Amniotic stem cell (primary cell): ENCODE measurements around the gene FOXJ2.
"Not testable (repeated sequence)": the region's sequence is repeated elsewhere in the genome, so short reads cannot be mapped to it uniquely, and the experiment has no call there.

Experiments
- DNase-seq: peaks from one replicate; lab custom pipeline; 2025; lab: John Stamatoyannopoulos, UW

The FOXJ2 gene

DNA sequence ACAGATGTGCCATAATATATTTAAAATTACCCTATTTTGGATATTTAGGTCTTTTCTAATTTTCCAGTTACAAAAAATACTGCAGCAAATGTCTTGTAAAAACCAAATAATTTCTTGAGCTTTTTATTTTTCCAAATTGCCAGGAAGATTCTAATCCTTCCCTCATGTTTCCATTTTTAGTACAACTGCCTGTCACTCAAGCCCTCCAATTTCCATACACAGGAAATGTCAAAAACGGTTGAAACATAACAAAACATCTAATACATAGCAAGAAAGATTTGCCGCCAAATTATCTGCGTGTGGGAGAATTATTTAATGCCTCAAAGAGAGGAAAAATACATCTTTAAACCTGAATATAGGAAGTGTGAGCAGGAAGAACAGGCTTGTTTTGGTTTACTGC, 2.3 kb upstream of the FOXJ2 start:
- DNase-seq: no peak

DNA sequence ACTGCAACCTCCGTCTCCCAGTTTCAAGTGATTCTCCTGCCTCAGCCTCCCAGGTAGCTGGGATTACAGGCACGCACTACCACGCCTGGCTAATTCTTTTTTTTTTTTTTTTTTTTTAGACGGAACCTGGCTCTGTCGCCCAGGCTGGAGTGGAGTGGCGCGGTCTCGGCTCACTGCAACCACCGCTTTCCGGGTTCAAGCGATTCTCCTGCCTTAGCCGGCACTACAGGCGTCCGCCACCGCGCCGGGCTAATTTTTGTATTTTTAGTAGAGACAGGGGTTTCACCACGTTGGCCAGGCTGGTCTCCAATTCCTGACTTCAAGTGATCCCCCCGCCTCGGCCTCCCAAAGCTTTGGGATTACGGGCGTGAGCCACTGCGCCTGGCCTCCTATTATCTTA, 1.5 kb upstream of the FOXJ2 start:
- DNase-seq: not testable (repeated sequence)

DNA sequence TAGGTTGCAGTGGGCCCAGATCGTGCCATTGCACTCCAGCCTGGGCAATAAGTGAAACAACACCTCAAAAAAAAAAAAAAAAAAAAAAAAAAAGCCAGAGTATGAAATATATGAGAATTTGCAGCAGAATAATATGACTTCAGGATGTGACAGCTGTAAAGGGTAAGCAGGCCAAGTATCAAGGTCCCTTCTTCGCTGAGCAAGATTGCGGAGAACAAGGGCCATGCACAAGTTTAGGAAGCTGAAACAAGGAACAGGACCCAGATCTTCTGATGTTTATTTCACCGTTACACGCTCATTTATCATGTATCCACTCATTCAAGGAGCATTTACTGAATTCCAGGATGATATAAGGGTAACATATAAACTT, 659 bp upstream of the FOXJ2 start:
- no peak for DNase-seq

DNA sequence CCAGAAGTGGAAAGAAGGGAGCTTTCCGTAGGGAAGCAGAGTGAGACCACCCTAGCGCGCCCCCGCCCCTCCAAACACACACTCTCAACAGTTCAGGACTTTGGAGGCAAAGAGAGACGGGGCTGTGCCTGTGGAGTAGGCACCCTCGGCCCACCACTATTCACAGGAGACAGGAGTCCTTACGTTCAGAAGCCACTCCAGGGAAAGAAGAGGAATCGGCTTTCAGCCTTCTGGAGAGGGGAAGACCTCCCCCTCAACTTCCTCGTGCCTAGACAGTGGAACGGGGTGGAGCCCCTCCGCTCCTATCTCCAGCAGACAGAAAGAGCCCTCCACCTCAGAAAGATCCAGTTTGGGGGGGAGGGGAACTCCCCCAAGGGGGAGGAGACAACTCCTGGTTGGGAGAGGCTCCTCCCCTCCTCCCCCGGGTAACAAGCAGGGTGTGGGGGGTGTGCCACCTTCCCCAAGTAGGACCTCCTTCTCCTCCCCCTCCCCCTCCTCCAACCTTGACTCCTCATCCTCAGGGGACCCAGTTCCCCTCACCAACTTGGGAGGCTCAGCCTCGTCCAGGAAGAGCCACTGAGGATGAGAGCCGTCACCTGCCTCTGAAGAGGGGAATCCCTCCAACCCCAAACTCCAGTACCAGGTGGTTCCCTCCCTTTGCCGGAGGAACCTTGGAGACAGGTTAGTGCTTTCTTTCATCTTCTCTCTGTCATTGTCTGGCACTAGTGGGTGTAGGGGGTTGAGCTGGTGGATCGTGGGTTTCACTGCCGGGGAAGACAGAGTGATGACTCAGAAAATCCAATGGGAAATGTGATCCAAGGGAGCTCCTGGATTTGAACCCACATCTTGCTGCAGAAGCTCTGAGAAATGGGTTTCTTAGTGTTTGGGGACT, 883 bp downstream of the FOXJ2 start:
- DNase-seq: no peak

DNA sequence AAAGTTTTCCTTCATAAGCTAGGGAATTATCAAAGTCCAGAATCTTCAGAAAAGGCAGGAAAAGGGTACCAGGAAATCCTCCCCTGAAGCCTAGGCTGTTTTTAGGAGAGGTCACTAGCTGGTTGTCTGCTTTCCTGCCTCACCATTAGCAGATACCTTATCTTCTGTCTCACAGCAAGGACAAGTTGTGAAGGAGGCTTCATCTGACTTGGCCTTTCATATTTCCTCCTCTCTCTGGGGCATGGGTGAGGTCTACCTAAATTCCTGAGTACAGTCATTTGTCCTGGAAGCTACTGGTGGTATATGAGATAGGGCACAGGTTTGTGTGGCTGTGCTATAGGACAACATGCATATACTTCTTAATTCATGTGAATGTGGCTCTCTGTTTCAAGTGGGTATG, 2.3 kb downstream of the FOXJ2 start:
- no peak for DNase-seq

DNA sequence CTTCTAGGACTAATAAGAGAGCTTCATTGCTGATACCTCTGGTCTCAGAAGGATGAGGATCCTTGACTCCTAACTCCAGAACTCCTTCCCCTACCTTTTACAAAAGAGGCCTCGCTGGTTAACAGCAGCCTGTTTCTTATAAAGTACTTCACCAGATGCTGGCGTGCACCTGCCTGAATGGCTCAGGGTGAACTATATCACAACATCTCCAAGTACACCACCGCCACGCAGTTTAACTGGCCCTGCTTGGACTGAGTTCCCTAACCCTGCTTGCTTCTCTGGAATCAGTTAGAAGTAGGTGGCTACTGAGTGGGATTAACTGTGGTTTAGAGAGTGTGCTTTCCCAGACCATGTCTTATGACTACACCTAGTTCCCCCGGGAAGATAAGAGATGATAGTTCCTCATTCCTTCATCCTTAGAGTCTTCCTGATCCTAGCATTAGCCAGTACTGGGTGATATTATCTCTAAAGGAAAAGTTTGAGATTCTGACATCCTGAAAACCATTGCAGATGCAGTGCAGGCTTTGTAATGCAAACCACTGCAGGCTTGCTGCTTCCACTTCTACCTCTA, 3.0 kb downstream of the FOXJ2 start:
- DNase-seq: no peak

DNA sequence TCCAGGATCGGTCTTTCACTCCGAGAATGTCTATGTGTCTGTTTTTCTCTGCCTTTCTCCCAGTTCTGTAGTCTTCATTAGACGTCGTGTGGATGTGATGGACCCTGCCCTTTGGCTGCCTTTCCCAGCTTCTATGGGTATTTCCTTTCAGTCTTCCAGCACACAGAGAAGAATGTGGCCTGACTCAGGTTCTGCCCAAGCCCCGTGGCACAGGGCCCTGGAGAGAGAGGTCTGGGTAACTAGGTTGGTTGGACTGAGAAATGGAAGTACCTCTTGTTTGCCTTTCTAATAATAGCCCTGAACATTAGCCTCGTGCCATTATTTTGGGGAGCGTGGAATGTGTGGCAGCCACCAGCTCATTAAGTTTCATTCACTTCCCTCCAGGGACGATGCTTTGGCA, 3.8 kb downstream of the FOXJ2 start:
- no peak for DNase-seq

DNA sequence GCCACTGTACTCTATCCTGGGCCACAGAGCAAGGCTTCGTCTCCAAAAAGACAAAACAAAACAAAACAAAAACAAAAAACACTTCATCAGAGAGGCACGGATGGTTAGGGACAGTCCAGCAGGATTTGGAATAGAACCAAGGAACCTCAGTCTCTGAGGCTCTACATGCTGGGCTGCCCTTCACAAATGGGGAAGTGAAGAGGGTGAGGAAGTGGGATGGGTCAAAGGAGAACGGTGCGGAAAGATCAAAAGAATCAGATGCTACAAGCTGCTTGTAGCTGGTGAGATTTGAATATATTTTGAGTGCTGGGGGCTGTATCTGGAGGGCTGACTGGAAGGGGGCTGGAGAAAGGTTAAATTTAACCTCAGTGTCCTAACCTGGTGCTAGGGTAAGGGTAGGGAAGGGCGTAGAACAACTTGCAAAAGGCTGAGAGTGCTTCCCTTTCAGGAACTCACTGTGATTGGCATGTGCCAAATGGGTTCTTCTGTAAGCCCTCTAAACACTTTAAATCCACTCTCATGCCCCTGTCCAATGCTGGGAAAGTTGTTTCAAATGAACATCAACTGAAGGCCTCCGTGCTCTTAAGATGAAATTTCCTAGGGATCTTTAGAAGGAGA, 4.6 kb downstream of the FOXJ2 start:
- DNase-seq: no peak

DNA sequence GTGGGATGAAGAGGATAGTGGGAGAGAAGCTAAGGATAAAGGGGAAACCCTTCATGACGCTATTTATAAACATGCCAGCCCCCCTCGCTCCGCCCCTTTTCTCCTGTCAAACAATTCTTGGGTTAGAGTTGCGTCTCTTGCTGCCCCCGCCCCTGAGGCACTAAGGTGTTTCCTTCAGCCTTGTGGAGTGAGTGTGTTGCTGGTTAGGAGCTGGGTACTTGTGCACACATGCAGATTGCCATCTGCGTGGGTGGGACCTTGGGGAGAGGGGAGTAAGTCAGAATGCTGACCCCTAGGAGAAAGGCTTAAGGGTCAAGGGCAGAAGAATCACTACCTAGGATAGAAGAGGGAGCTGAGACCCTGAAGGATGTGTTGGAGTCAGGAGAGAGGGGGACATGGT, 5.4 kb downstream of the FOXJ2 start:
- no peak for DNase-seq

DNA sequence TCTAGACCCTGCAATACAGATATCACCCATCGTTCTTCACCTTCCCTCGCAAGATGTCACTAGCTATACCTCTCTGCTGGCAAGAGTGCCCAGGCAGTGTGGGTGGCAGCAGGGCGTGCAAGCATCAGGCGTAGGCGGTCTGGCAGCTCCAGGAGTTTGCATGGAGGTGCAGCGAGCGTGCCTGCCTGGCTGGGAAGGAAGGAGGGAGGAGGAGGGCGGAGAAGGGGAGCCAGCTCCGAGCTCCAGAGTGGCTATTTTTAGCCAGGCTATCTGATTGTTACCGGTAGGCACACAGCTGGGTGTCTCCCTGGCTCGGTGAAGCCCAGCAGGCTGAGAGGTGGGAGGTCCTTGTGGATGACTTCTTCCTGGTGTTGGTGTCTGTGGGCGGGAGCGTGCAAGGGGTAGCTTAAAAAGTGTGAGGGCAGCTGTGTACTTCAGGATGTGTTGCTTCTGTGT, 6.2 kb downstream of the FOXJ2 start:
- DNase-seq: no peak

DNA sequence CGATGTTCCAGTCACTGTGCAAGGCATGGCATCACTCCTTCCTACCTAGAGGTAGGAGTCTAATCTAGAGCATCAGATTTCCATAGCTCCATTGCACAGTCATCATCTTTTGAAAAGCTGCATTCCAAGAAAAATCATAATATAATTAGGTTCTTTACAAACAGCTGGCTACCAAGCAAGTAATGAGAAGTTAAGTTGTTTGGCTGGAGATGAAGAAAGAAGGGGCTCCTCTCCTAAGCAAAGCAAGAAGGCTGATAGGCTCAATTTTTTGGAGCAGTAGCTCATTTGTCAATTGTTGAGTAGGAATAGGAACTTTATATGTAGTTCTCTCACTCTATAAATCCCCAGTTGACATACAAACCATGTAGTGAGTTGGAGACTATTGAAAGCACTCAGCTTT, 8.3 kb downstream of the FOXJ2 start:
- no peak for DNase-seq

DNA sequence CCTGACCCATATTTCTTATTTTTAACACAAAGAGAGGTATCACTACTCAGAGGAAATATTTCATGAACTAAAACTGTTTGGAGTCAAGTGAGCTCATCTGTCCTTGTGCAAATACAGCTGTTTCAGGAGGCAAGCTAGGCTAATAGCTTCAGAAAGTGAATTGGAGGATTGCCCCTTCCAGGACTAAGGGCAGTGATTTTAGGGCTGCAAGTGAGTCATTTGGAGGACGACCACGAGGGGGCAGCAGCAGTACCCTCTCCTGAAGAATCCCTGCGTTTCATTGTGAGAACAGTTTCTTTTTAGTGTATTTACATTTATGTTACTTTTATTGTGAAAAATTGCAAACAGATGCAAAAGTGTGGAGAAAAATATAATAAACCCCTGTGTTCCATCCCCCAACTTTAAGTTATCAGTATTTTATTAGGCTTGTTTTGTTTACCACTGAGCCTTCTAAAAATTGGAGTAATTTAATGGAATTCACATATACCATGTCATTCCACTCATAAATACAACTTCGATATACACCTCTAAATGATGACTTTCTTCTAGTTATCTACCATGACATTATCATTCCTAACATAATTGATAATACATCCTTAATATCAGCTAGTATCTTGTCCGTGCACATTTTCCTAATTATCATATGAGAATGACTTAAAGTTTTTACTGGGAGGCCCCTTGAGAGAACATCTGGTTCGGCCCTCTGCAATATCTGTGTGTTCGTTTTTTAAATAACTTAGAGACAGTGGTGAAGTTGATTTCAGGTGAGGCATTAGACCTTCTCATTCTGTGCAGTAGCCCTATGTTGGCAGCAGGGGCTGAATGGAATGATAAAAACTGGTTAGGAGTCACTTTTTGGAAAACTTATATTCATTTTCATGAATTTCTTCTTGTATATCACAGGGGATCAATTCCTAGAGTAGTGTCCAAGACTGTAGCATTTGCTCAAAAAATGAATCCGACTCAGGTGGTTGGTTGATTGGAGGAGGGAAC, 13.7 kb downstream of the FOXJ2 start:
- DNase-seq: peak; percentile 28

DNA sequence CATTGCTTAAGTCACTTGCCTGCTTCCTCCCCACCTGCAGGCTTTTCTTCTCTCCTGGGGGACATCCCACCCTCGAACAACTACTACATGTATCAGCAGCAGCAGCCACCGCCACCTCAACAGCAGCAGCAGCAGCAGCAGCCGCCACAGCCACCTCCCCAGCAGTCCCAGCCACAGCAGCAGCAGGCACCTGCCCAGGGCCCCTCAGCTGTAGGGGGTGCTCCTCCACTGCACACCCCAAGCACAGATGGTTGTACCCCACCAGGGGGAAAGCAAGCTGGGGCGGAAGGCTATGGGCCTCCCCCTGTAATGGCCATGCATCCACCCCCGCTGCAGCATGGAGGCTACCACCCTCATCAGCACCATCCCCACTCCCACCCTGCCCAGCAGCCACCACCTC, 15.3 kb downstream of the FOXJ2 start:
- no peak for DNase-seq

DNA sequence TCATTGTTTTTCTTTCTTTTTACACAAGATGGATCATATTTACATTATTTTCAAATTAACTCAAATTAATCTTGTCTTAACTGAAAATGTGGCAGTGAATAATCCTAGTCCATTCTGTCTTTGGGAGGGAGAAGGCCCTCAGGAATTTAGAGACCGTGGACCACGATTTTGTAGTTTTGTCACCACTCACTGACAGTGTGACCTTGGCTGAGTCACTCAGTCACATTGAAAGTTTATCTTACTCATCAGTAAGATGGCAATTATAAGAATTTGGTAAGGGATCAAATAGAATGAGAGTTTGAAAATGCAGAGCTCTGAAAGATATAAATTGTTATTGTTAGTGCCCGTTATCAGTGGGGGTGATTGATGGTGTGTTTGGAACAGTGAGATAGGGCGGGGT, 16.4 kb downstream of the FOXJ2 start:
- no peak for DNase-seq

DNA sequence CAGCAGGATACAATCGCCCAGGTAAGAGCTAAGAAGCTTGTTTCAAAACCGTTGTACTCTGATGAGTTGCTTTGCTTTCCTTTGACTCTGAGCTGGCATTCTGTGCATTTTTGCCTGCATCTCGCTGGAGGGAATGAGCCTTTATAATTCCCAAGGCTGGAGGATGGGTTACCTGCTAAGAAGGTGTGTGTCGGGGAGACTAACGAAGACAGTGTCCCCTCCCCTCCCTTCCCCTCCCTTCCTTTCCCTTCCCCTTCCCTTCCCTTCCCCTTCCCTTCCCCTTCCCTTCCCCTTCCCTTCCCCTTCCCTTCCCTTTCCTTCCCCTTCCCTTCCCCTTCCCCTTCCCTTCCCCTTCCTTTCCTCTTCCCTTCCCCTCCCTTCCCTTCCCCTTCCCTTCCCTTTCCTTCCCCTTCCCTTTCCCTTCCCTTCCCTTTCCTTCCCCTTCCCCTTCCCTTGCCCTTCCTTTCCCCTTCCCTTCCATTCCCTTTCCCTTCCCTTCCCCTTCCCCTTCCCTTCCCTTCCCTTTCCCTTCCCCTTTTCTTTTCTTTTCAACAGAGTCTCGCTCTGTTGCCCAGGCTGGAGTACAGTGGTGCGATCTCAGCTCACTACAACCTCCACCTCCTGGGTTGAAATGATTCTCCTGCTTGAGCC, 18.2 kb downstream of the FOXJ2 start:
- no peak for DNase-seq

DNA sequence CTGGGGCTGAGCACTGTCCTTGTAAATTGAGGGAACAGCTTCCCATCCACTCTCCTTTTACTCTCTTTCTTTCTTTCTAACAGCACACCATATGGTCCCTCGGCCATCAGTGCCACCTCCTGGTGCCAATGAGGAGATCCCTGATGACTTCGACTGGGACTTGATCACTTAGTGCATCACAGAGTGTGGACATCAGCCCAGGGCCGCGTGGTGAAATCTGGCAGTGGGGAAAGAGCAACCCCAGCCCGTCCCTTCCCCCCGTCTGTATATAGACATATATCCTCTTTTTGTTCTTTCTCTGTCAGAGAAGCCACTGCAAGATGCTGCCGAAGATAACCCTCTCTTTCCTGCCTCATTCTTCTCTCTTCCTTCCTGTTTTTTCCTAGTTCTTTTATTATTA, 20.2 kb downstream of the FOXJ2 start:
- no peak for DNase-seq

DNA sequence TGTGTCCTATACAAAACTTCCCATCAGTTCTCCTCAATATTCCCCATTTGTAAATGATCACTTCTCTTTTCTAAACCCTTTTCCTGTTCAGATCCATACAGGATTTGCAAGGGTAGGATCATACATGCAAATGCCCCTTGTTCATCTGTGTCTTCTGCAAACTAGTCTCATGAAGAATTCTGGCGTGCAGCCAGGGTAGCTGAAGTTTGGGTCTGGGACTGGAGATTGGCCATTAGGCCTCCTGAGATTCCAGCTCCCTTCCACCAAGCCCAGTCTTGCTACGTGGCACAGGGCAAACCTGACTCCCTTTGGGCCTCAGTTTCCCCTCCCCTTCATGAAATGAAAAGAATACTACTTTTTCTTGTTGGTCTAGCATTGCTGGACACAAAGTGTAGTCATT, 22.3 kb downstream of the FOXJ2 start:
- no peak for DNase-seq

DNA sequence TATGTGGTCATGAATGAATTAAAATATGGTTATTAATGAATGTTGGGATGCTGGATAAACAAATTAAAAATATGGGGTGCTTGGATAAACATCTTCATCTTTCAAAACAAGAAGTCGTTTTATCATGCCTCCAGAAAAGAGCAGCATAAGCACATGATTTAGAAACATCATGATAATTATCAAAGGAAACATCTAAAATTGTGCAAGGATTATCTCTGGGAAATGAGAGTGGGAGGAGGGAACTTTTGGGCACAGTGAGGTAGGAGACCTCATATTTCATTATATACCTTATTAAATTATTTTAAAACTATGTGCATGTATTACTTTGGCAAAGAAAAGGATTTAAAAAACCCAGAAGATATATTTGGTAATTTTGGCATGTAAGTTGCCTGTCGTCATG, 24.8 kb downstream of the FOXJ2 start:
- DNase-seq: no peak

DNA sequence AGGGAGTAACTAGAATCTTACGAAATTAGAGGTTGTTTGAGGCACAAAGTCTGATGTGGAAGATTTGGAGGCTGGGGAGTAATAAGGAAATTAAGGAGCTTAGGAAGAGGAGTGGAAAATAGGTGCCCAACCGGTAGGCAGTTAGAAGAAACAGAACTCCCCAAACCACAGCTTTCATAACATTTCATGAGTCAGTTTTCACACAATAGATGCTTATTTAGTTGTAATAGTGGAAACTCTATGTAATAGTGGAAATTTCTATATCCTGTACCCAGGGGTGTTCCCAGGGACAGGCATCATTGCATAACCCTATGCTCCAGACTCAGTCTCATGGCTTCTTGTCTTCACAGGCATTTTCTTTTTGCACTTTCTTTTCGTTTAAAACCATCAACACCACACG, 25.3 kb downstream of the FOXJ2 start:
- no peak for DNase-seq

DNA sequence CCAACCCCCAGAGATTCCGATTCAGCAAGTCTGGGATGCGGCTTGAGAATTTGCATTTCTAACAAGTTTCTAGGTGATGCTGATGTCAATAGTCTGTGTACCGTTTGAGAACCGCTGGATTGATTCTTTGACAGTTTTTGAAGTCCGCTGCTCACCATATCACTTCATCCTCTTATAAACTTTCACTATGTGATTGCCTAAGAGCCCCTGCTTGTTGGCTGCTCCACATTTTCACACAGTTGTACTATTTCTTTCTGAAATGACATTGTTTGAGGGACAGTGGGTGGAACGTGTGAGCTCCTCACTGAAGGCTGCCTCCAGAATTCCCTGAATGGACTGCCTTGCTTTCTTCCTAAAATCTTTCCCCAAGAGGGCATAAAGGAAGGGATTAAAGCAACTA, 26.0 kb downstream of the FOXJ2 start:
- DNase-seq: no peak

DNA sequence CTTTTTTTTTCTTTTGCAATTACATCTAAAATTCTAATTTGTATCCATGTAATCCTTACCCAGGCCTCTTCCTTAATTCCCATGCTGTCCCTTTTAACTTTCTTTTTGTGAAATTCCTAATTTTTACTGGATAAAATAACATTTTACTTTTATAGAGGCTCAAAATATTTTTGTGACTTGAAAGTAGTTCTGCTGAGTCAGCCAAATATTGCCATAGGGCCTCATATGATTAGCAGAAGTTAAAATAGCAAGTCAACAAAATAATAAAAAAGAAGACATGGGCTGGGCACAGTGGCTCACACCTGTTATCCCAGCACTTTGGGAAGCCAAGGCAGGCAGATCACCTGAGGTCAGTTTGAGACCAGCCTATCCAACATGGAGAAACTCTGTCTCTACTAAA, 31.6 kb downstream of the FOXJ2 start:
- no peak for DNase-seq
